Medulla oblongata (tissue), 1 donor: ENCODE results near the gene TOB2.
"Not testable (repeated sequence)": the region's sequence is repeated elsewhere in the genome, so short reads cannot be mapped to it uniquely, and the experiment has no call there.

Experiments
- DNase-seq: peaks from one replicate; pipeline ENCODE4 v3.0.0-alpha.2; 2015; ENCODE audit errors: extremely low spot score

TOB2 gene

GRCh38 chr22:41429232-41429950, 17.2 kb downstream of the TOB2 start:
- DNase-seq = peak; percentile 66

GRCh38 chr22:41425660-41426365, 20.8 kb downstream of the TOB2 start:
- no peak for DNase-seq

GRCh38 chr22:41418717-41419116, 27.9 kb downstream of the TOB2 start:
- DNase-seq = no peak

- peak; percentile 98 for DNase-seq
Observed at GRCh38 chr22:41417622-41418390, 28.8 kb downstream of the TOB2 start.

GRCh38 chr22:41415554-41415953, 31.0 kb downstream of the TOB2 start:
- DNase-seq = peak; percentile 6

- DNase-seq = no peak
Observed at GRCh38 chr22:41411021-41411851, 35.4 kb downstream of the TOB2 start.

GRCh38 chr22:41410311-41410751, 36.3 kb downstream of the TOB2 start:
- no peak for DNase-seq

- DNase-seq = no peak
Observed at GRCh38 chr22:41408665-41409064, 37.9 kb downstream of the TOB2 start.

- no peak for DNase-seq
Observed at GRCh38 chr22:41407433-41407832, 39.2 kb downstream of the TOB2 start.

- no peak for DNase-seq
Observed at GRCh38 chr22:41406410-41406809, 40.2 kb downstream of the TOB2 start.

GRCh38 chr22:41405588-41405987, 41.0 kb downstream of the TOB2 start:
- DNase-seq = no peak

- peak; percentile 98 for DNase-seq
Observed at GRCh38 chr22:41403532-41404318, 42.9 kb downstream of the TOB2 start.

- DNase-seq = not testable (repeated sequence)
Observed at GRCh38 chr22:41402851-41403250, 43.8 kb downstream of the TOB2 start.

- DNase-seq = peak; percentile 96
Observed at GRCh38 chr22:41401781-41402648, 44.6 kb downstream of the TOB2 start.

- DNase-seq = no peak
Observed at GRCh38 chr22:41398921-41399320, 47.7 kb downstream of the TOB2 start.

- no peak for DNase-seq
Observed at GRCh38 chr22:41397143-41397811, 49.3 kb downstream of the TOB2 start.

GRCh38 chr22:41395531-41396240, 50.9 kb downstream of the TOB2 start:
- DNase-seq = no peak

- no peak for DNase-seq
Observed at GRCh38 chr22:41394012-41394356, 52.6 kb downstream of the TOB2 start.

- no peak for DNase-seq
Observed at GRCh38 chr22:41387341-41387740, 59.3 kb downstream of the TOB2 start.
